OCI-LY7 (cell line): ENCODE data around the gene LRRC52. TPM values are rescaled to one million over a fixed set of nuclear protein-coding genes. Genes with fewer than 3 reads are reported as not detected.

Experiments
- BruUV-seq: library from RNA; stranded (reverse); fragments of 400-500 nt; replicated peaks from 2 replicates; lab custom pipeline; 2021; lab: Mats Ljungman, UMichigan
- CTCF ChIA-PET: fragments of 300-600 bp; sonication (Branson Sonifier 250); formaldehyde crosslinking; loops from one replicate; lab custom pipeline; 2022; ENCODE audit warnings: antibody characterized with exemption; ENCODE audit not compliant: unreplicated experiment; lab: Charles Lee
- POLR2A ChIA-PET: fragments of 300-600 bp; sonication (Branson Sonifier 250); formaldehyde crosslinking; loops from one replicate; lab custom pipeline; 2022; ENCODE audit warnings: antibody characterized with exemption; lab: Charles Lee
- DNase-seq: peaks from one replicate; pipeline ENCODE4 v3.0.0-alpha.2; 2015; ENCODE audit warnings: low spot score
- H2AFZ ChIP-seq: fragments of 200-600 bp; sonication (generic), shearing (Covaris generic); 2 replicates; pipeline ENCODE4 v1.6.1; 2014; ENCODE audit warnings: mild to moderate bottlenecking, antibody characterized with exemption, low read length, moderate library complexity
- H3K27ac ChIP-seq: fragments of 200-600 bp; sonication (generic); 2 replicates; pipeline ENCODE4 v1.5.1; 2014; ENCODE audit warnings: mixed run types, low read depth, mild to moderate bottlenecking, moderate library complexity, low read length, inconsistent platforms; ENCODE audit not compliant: poor library complexity, severe bottlenecking
- H3K36me3 ChIP-seq: fragments of 200-600 bp; sonication (generic); 2 replicates; pipeline ENCODE4 v1.6.1; 2014; ENCODE audit warnings: mild to moderate bottlenecking, antibody characterized with exemption, low read length, moderate library complexity, mixed read lengths; ENCODE audit not compliant: insufficient read depth
- H3K4me1 ChIP-seq: fragments of 200-600 bp; sonication (generic); 2 replicates; pipeline ENCODE4 v1.5.1; 2014; ENCODE audit warnings: mild to moderate bottlenecking, low read length; ENCODE audit not compliant: insufficient read depth, poor library complexity, severe bottlenecking
- H3K4me2 ChIP-seq: fragments of 200-600 bp; sonication (generic); 2 replicates; pipeline ENCODE4 v1.6.1; 2014; ENCODE audit warnings: mild to moderate bottlenecking, low read length
- H3K4me3 ChIP-seq: fragments of 200-600 bp; sonication (generic); 2 replicates; pipeline ENCODE4 v1.5.1; 2014; ENCODE audit warnings: mild to moderate bottlenecking, low read depth, low read length; ENCODE audit not compliant: poor library complexity, severe bottlenecking
- H3K79me2 ChIP-seq: fragments of 200-600 bp; sonication (generic); 2 replicates; pipeline ENCODE4 v1.6.1; 2016; ENCODE audit warnings: low read depth, mild to moderate bottlenecking, low read length, moderate library complexity, mixed read lengths; ENCODE audit not compliant: insufficient read depth
- H3K9me2 ChIP-seq: fragments of 200-600 bp; sonication (generic); 2 replicates; pipeline ENCODE4 v1.6.1; 2016; ENCODE audit warnings: mild to moderate bottlenecking, low read length, mixed read lengths; ENCODE audit not compliant: insufficient read depth
- H3K9me3 ChIP-seq: fragments of 200-600 bp; sonication (generic); 2 replicates; pipeline ENCODE4 v1.6.1; 2014; ENCODE audit warnings: mild to moderate bottlenecking, mixed run types, low read length, mixed read lengths
- H4K20me1 ChIP-seq: fragments of 200-600 bp; sonication (generic); 2 replicates; pipeline ENCODE4 v1.6.1; 2014; ENCODE audit warnings: mild to moderate bottlenecking, antibody characterized with exemption, low read length, moderate library complexity, mixed read lengths; ENCODE audit not compliant: insufficient read depth
- CTCF ChIP-seq: fragments of 200-600 bp; sonication (generic); conservative IDR thresholded peaks from 2 replicates; pipeline ENCODE4 v1.5.1; 2014; ENCODE audit warnings: mild to moderate bottlenecking, antibody characterized with exemption, low read length, moderate library complexity, mixed read lengths
- EZH2phosphoT487 ChIP-seq: fragments of 200-600 bp; sonication (generic); IDR thresholded peaks from 2 replicates; pipeline ENCODE4 v1.6.1; 2018; ENCODE audit warnings: low read depth, borderline replicate concordance, mild to moderate bottlenecking, mixed run types, antibody characterized with exemption, low read length, moderate library complexity, mixed read lengths
- intact Hi-C: fragments of 100-400 bp; cut with micrococcal nuclease; formaldehyde crosslinking; loops from one replicate; pipeline ENCODE4 v1.10.0; 2022; ENCODE audit not compliant: unreplicated experiment
- total RNA-seq, 2 experiments: library from RNA; depleted of rRNA in 1 of 2; stranded (reverse); fragments of >200 nt in 1 of 2; shearing (Covaris generic) in 1 of 2; gene quantifications; 2 replicates each; pipeline ENCODE4 v1.2.3, GENCODE V29; 2014 to 2022

LRRC52 gene
- total RNA-seq, 2 experiments from 2014 or later: not detected

- no TSS peak for BruUV-seq
- Histone ChIP-seq H3K79me2 (no peaks in the 10 kb centered on the region), H3K4me2 (no peak overlapping the region), H3K4me1 (no peaks in the 10 kb centered on the region), H3K9me3 (no peaks in the 10 kb centered on the region), H3K4me3 (no peak overlapping the region), H3K36me3 (no peaks in the 10 kb centered on the region), H3K9me2 (no peaks in the 10 kb centered on the region), H3K27ac (no peak overlapping the region), H2AFZ (no peak overlapping the region), H4K20me1 (no peaks in the 10 kb centered on the region)
- POLR2A ChIA-PET: no interaction called here
- CTCF ChIA-PET: no interaction called here
- TF ChIP-seq EZH2phosphoT487 (no peak), CTCF (no peak)
- intact Hi-C loops: no loop called here
- DNase-seq: no peak
These were observed 42.4 kb upstream of the LRRC52 start for GRCh38 chr1:165501330-165501969.

- H4K20me1 ChIP-seq: no peaks in the 10 kb centered on the region
- H3K4me3 ChIP-seq: no peak overlapping the region
- no peaks in the 10 kb centered on the region for H3K36me3 ChIP-seq
- H2AFZ ChIP-seq: no peak overlapping the region
- intact Hi-C loops: no loop called here
- ChIA-PET POLR2A (no interaction called here), CTCF (no interaction called here)
- no peak overlapping the region for H3K4me2 ChIP-seq
- no peak for DNase-seq
- no peaks in the 10 kb centered on the region for H3K9me2 ChIP-seq
- H3K79me2 ChIP-seq: no peaks in the 10 kb centered on the region
- H3K9me3 ChIP-seq: no peaks in the 10 kb centered on the region
- no peaks in the 10 kb centered on the region for H3K4me1 ChIP-seq
- TF ChIP-seq CTCF: no peak
- TF ChIP-seq EZH2phosphoT487: no peak
- no peak overlapping the region for H3K27ac ChIP-seq
- BruUV-seq: no TSS peak
These were observed 41.8 kb upstream of the LRRC52 start for GRCh38 chr1:165501970-165502348.

DNA sequence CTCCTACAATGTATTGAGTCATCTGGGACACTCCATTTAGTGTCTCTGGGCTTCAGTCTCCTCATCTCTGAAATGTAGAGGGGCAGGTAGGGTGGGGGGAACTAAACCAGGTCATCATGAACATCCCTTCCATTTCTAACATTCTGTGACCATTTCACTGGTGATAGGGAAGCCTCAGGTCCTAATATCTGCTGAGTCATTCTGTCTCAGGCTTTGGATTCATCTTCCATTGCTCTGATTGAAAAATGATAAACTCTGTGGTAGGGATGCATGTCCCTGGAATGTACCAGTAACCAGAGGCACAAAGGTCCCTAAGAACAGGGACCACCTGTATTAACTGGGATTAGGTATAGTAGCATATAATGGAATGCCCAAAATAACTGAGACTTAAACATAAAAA is 36.2 kb upstream of the LRRC52 start:
- no peak for TF ChIP-seq EZH2phosphoT487
- TF ChIP-seq CTCF: no peak
- H3K36me3 ChIP-seq: no peaks in the 10 kb centered on the region
- no TSS peak for BruUV-seq
- no peaks in the 10 kb centered on the region; the same call in 1 of the 2 replicates for H3K9me2 ChIP-seq
- no peak overlapping the region for H3K4me2 ChIP-seq
- H3K9me3 ChIP-seq: no peaks in the 10 kb centered on the region
- no peaks in the 10 kb centered on the region for H3K4me1 ChIP-seq
- no peaks in the 10 kb centered on the region for H4K20me1 ChIP-seq
- no peaks in the 10 kb centered on the region for H3K79me2 ChIP-seq
- no peak overlapping the region for H3K4me3 ChIP-seq
- ChIA-PET CTCF (no interaction called here), POLR2A (no interaction called here)
- intact Hi-C loops: no loop called here
- no peak overlapping the region for H2AFZ ChIP-seq
- DNase-seq: no peak
- no peak overlapping the region for H3K27ac ChIP-seq
